Nephron progenitor cell (in vitro differentiated cells): ENCODE measurements around the gene CPZ.

Source experiments
- DNase-seq: peaks from one replicate; pipeline ENCODE4 v3.0.0; 2021
- H3K27ac Mint-ChIP-seq: 2 replicates; pipeline ENCODE4 v1.8.0; 2021; ENCODE audit warnings: mild to moderate bottlenecking, moderate library complexity, mixed read lengths
- H3K27me3 Mint-ChIP-seq: 2 replicates; pipeline ENCODE4 v1.8.0; 2021; ENCODE audit warnings: mild to moderate bottlenecking, low read depth, mixed read lengths; ENCODE audit not compliant: poor library complexity
- H3K36me3 Mint-ChIP-seq: 2 replicates; pipeline ENCODE4 v1.8.0; 2021; ENCODE audit warnings: low read depth, mixed read lengths
- H3K4me1 Mint-ChIP-seq: 2 replicates; pipeline ENCODE4 v1.8.0; 2021; ENCODE audit warnings: mixed read lengths
- H3K4me3 Mint-ChIP-seq: 2 replicates; pipeline ENCODE4 v1.8.0; 2021; ENCODE audit warnings: mild to moderate bottlenecking, moderate library complexity, mixed read lengths
- H3K9me3 Mint-ChIP-seq: 2 replicates; pipeline ENCODE4 v1.8.0; 2021; ENCODE audit warnings: mild to moderate bottlenecking, moderate library complexity, mixed read lengths
- CTCF ChIP-seq: fragments of 200-600 bp; sonication (generic); IDR thresholded peaks from 2 replicates; pipeline ENCODE4 v1.5.0; 2021; ENCODE audit warnings: antibody characterized with exemption

Gene CPZ

GRCh38 chr4:8593264-8594096 lies 915 bp downstream of the CPZ start:
- Mint-ChIP-seq H3K27ac (no peak overlapping the region), H3K4me3 (peak overlapping the region; percentile 78), H3K27me3 (peaks cover 58% of the 10 kb centered on the region), H3K4me1 (peaks cover 39% of the 10 kb centered on the region), H3K36me3 (no peaks in the 10 kb centered on the region), H3K9me3 (no peaks in the 10 kb centered on the region)
- DNase-seq: peak; percentile 34
- no peak for TF ChIP-seq CTCF

GRCh38 chr4:8594097-8595038 lies 1.8 kb downstream of the CPZ start:
- Mint-ChIP-seq H3K4me1 (peaks cover 42% of the 10 kb centered on the region), H3K4me3 (peak overlapping the region; percentile 78), H3K9me3 (no peaks in the 10 kb centered on the region), H3K36me3 (no peaks in the 10 kb centered on the region), H3K27me3 (peaks cover 49% of the 10 kb centered on the region), H3K27ac (no peak overlapping the region)
- TF ChIP-seq CTCF: peak; percentile 75
- DNase-seq: peak; percentile 70

- no peaks in the 10 kb centered on the region for H3K36me3 Mint-ChIP-seq
- no peak overlapping the region for H3K27ac Mint-ChIP-seq
- peaks cover 37% of the 10 kb centered on the region for H3K4me1 Mint-ChIP-seq
- TF ChIP-seq CTCF: no peak
- H3K4me3 Mint-ChIP-seq: no peak overlapping the region
- H3K9me3 Mint-ChIP-seq: no peaks in the 10 kb centered on the region
- no peak for DNase-seq
- H3K27me3 Mint-ChIP-seq: peaks cover 42% of the 10 kb centered on the region
Observed at GRCh38 chr4:8595237-8596087, 2.9 kb downstream of the CPZ start.

- H3K4me1 Mint-ChIP-seq: peaks cover 23% of the 10 kb centered on the region
Observed at GRCh38 chr4:8596891-8597290, 4.3 kb downstream of the CPZ start.

More at GRCh38 chr4:8596891-8597290, 4.3 kb downstream of the CPZ start:
- Mint-ChIP-seq H3K9me3 (no peaks in the 10 kb centered on the region), H3K27me3 (peaks cover 29% of the 10 kb centered on the region), H3K36me3 (no peaks in the 10 kb centered on the region), H3K4me3 (no peak overlapping the region), H3K27ac (no peak overlapping the region)
- TF ChIP-seq CTCF: no peak
- no peak for DNase-seq
